Measurements from ENCODE around the gene VPS13A.
"Not testable (repeated sequence)": the region's sequence is repeated elsewhere in the genome, so short reads cannot be mapped to it uniquely, and the experiment has no call there.

Gene VPS13A

GRCh38 chr9:77426712-77427111 is 249.4 kb downstream of the VPS13A start:
- DNase-seq = no peak

GRCh38 chr9:77427256-77427927 is 250.1 kb downstream of the VPS13A start:
- no peak for DNase-seq

- no peak for DNase-seq
Observed at GRCh38 chr9:77429928-77430327, 252.6 kb downstream of the VPS13A start.

- DNase-seq = no peak
Observed at GRCh38 chr9:77432053-77432452, 254.7 kb downstream of the VPS13A start.

- no peak for DNase-seq
Observed at GRCh38 chr9:77433675-77434445, 256.5 kb downstream of the VPS13A start.

GRCh38 chr9:77435277-77435676 is 257.9 kb downstream of the VPS13A start:
- no peak for DNase-seq

GRCh38 chr9:77435688-77436087 is 258.4 kb downstream of the VPS13A start:
- no peak for DNase-seq

- no peak for DNase-seq
Observed at GRCh38 chr9:77438653-77439052, 261.3 kb downstream of the VPS13A start.

GRCh38 chr9:77440057-77440456 is 262.7 kb downstream of the VPS13A start:
- DNase-seq = no peak

GRCh38 chr9:77441124-77441523 is 263.8 kb downstream of the VPS13A start:
- not testable (repeated sequence) for DNase-seq

GRCh38 chr9:77442436-77442835 is 265.1 kb downstream of the VPS13A start:
- no peak for DNase-seq

- no peak for DNase-seq
Observed at GRCh38 chr9:77447646-77448045, 270.3 kb downstream of the VPS13A start.

GRCh38 chr9:77449240-77450084 is 272.1 kb downstream of the VPS13A start:
- no peak for DNase-seq

- DNase-seq = no peak
Observed at GRCh38 chr9:77450085-77450475, 272.7 kb downstream of the VPS13A start.

- no peak for DNase-seq
Observed at GRCh38 chr9:77451507-77451906, 274.2 kb downstream of the VPS13A start.

GRCh38 chr9:77453825-77454647 is 276.7 kb downstream of the VPS13A start:
- no peak for DNase-seq

GRCh38 chr9:77454663-77455062 is 277.3 kb downstream of the VPS13A start:
- DNase-seq = no peak

- DNase-seq = no peak
Observed at GRCh38 chr9:77455312-77455927, 278.1 kb downstream of the VPS13A start.

- DNase-seq = peak; percentile 28 to 57
Observed at GRCh38 chr9:77456829-77457437, 279.6 kb downstream of the VPS13A start.

- DNase-seq = peak; percentile 9 to 28
Observed at GRCh38 chr9:77457916-77458592, 280.7 kb downstream of the VPS13A start.

- no peak for DNase-seq
Observed at GRCh38 chr9:77460938-77461337, 283.6 kb downstream of the VPS13A start.
